ENCODE results near the gene RCVRN.

GRCh38 chr17:9942885-9943284, 37.8 kb upstream of the RCVRN start:
- TF ChIP-seq CTCF (IDR thresholded peaks at IDR 0.05; ENCODE audit: borderline replicate concordance, extremely low read depth, low read length, poor library complexity, severe bottlenecking) = no peak
- TF ChIP-seq EZH2 (IDR thresholded peaks at IDR 0.05; ENCODE audit: borderline replicate concordance, low read depth, low read length, severe bottlenecking) = no peak
